ENCODE measurements around the gene MORF4L1. TPM values are rescaled to one million over a fixed set of nuclear protein-coding genes. Genes with fewer than 3 reads are reported as not detected.

Gene MORF4L1, protein sequence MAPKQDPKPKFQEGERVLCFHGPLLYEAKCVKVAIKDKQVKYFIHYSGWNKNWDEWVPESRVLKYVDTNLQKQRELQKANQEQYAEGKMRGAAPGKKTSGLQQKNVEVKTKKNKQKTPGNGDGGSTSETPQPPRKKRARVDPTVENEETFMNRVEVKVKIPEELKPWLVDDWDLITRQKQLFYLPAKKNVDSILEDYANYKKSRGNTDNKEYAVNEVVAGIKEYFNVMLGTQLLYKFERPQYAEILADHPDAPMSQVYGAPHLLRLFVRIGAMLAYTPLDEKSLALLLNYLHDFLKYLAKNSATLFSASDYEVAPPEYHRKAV
- 487 to 511 TPM (median 503 TPM) in 3 replicates for total RNA-seq (2021)
- Bru-seq, nascent RNA, result percentile 89 among the genes with signal in this experiment
- long read RNA-seq, experiment 1, transcript MORF4L1-201 (13 exons, 2,359 nt), result minor isoform, 67 of 2,777 reads
- long read RNA-seq, experiment 1, transcript MORF4L1-203 (12 exons, 1,880 nt), result major isoform, 2,507 of 2,777 reads
- long read RNA-seq, experiment 1, partial matches to known transcripts, result 95 of 2,777 reads
- long read RNA-seq, experiment 1, other reads (novel, unspliced or antisense), result 102 of 2,777 reads
- long read RNA-seq, experiment 2, transcript MORF4L1-201 (13 exons, 2,359 nt), result minor isoform, 7 of 662 reads
- long read RNA-seq, experiment 2, transcript MORF4L1-203 (12 exons, 1,880 nt), result major isoform, 413 of 662 reads
- long read RNA-seq, experiment 2, partial matches to known transcripts, result 160 of 662 reads
- long read RNA-seq, experiment 2, other reads (novel, unspliced or antisense), result 81 of 662 reads
- long read RNA-seq, experiment 3, transcript MORF4L1-215 (12 exons, 1,468 nt), result minor isoform, 5 of 3,271 reads
- long read RNA-seq, experiment 3, transcript MORF4L1-201 (13 exons, 2,359 nt), result minor isoform, 35 of 3,271 reads
- long read RNA-seq, experiment 3, transcript MORF4L1-203 (12 exons, 1,880 nt), result major isoform, 2,542 of 3,271 reads
- long read RNA-seq, experiment 3, partial matches to known transcripts, result 535 of 3,271 reads
- long read RNA-seq, experiment 3, other reads (novel, unspliced or antisense), result 150 of 3,271 reads

DNA sequence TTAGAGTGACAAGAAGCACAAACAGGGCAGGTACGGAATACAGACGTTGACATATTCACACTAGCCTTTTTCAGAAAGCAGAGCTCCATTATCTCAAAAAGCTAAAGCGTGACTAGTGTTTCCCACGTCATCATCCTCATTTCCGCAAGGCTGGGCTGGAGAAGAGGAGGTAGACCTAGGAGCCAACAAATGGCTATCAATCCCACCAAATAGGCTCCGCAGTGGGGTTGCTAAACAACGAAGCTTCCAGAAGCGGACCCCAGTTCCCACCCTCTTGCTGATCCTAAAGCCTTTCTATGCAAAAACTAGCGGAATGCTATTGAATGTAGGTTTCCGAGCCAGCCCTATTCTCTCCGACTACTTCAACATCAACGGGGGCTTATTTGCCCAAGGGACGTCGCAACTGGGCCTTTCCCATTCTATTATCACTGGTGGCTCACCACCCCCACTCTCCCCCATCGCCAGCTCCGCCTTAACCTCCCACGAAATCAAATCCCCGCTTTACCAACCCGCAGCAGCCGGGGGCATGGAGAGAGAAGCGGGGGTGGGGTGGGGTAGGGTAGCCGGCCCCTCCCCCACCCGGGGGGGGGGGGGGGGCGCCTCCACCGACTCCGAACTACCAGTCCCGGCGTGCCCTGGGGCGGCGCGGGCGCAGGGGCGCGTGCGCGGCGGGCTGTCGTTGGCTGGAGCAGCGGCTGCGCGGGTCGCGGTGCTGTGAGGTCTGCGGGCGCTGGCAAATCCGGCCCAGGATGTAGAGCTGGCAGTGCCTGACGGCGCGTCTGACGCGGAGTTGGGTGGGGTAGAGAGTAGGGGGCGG is at the start of gene MORF4L1:
MORF4L1 (plus strand) TSS at position 736 of the 817 bp plus-strand sequence. CDS start 128 bp downstream, outside the sequence.
- ATAC-seq, result peak; percentile 92
- no peaks in the 10 kb centered on the region for H3K27me3 Mint-ChIP-seq (ENCODE audit: low read depth)
- POLR2A ChIA-PET, result interaction anchor here (0.5 to 2.9 kb wide), 7 partner anchors 10 to 307 kb away, joined by 3 to 13 read pairs (median 5); partner anchors contain the start of gene CHRNA5
- H3K36me3 Mint-ChIP-seq, result peaks cover 9% of the 10 kb centered on the region
- H3K27ac Mint-ChIP-seq, result peak within 1 kb of the TSS; percentile 100
- CTCF ChIA-PET, result interaction anchor here (0.6 to 3.6 kb wide), 17 partner anchors 11 to 557 kb away, joined by 3 to 20 read pairs (median 3); partner anchors contain the start of genes ADAMTS7 and CHRNA3
- H3K4me3 Mint-ChIP-seq, result peak within 1 kb of the TSS; percentile 100
- peaks cover 37% of the 10 kb centered on the region for H3K4me1 Mint-ChIP-seq
- no peaks in the 10 kb centered on the region for H3K9me3 Mint-ChIP-seq
- peak; percentile 98 for DNase-seq (ENCODE audit: low spot score)
- TF ChIP-seq, protein P1, sequence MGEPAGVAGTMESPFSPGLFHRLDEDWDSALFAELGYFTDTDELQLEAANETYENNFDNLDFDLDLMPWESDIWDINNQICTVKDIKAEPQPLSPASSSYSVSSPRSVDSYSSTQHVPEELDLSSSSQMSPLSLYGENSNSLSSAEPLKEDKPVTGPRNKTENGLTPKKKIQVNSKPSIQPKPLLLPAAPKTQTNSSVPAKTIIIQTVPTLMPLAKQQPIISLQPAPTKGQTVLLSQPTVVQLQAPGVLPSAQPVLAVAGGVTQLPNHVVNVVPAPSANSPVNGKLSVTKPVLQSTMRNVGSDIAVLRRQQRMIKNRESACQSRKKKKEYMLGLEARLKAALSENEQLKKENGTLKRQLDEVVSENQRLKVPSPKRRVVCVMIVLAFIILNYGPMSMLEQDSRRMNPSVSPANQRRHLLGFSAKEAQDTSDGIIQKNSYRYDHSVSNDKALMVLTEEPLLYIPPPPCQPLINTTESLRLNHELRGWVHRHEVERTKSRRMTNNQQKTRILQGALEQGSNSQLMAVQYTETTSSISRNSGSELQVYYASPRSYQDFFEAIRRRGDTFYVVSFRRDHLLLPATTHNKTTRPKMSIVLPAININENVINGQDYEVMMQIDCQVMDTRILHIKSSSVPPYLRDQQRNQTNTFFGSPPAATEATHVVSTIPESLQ (CRISPR knock-in tag; IDR thresholded peaks at IDR 0.05), result no peak
- TF ChIP-seq, protein P2, sequence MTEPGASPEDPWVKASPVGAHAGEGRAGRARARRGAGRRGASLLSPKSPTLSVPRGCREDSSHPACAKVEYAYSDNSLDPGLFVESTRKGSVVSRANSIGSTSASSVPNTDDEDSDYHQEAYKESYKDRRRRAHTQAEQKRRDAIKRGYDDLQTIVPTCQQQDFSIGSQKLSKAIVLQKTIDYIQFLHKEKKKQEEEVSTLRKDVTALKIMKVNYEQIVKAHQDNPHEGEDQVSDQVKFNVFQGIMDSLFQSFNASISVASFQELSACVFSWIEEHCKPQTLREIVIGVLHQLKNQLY (CRISPR knock-in tag; IDR thresholded peaks at IDR 0.05), result no peak
- TF ChIP-seq, protein P3, sequence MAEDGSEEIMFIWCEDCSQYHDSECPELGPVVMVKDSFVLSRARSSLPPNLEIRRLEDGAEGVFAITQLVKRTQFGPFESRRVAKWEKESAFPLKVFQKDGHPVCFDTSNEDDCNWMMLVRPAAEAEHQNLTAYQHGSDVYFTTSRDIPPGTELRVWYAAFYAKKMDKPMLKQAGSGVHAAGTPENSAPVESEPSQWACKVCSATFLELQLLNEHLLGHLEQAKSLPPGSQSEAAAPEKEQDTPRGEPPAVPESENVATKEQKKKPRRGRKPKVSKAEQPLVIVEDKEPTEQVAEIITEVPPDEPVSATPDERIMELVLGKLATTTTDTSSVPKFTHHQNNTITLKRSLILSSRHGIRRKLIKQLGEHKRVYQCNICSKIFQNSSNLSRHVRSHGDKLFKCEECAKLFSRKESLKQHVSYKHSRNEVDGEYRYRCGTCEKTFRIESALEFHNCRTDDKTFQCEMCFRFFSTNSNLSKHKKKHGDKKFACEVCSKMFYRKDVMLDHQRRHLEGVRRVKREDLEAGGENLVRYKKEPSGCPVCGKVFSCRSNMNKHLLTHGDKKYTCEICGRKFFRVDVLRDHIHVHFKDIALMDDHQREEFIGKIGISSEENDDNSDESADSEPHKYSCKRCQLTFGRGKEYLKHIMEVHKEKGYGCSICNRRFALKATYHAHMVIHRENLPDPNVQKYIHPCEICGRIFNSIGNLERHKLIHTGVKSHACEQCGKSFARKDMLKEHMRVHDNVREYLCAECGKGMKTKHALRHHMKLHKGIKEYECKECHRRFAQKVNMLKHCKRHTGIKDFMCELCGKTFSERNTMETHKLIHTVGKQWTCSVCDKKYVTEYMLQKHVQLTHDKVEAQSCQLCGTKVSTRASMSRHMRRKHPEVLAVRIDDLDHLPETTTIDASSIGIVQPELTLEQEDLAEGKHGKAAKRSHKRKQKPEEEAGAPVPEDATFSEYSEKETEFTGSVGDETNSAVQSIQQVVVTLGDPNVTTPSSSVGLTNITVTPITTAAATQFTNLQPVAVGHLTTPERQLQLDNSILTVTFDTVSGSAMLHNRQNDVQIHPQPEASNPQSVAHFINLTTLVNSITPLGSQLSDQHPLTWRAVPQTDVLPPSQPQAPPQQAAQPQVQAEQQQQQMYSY (CRISPR knock-in tag; IDR thresholded peaks at IDR 0.05), result no peak
- TF ChIP-seq, protein P4, sequence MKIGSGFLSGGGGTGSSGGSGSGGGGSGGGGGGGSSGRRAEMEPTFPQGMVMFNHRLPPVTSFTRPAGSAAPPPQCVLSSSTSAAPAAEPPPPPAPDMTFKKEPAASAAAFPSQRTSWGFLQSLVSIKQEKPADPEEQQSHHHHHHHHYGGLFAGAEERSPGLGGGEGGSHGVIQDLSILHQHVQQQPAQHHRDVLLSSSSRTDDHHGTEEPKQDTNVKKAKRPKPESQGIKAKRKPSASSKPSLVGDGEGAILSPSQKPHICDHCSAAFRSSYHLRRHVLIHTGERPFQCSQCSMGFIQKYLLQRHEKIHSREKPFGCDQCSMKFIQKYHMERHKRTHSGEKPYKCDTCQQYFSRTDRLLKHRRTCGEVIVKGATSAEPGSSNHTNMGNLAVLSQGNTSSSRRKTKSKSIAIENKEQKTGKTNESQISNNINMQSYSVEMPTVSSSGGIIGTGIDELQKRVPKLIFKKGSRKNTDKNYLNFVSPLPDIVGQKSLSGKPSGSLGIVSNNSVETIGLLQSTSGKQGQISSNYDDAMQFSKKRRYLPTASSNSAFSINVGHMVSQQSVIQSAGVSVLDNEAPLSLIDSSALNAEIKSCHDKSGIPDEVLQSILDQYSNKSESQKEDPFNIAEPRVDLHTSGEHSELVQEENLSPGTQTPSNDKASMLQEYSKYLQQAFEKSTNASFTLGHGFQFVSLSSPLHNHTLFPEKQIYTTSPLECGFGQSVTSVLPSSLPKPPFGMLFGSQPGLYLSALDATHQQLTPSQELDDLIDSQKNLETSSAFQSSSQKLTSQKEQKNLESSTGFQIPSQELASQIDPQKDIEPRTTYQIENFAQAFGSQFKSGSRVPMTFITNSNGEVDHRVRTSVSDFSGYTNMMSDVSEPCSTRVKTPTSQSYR (CRISPR knock-in tag; IDR thresholded peaks at IDR 0.05), result 0 out of 2 replicates have a peak, but pooled peaks have one; percentile 19
- TF ChIP-seq, protein P5, sequence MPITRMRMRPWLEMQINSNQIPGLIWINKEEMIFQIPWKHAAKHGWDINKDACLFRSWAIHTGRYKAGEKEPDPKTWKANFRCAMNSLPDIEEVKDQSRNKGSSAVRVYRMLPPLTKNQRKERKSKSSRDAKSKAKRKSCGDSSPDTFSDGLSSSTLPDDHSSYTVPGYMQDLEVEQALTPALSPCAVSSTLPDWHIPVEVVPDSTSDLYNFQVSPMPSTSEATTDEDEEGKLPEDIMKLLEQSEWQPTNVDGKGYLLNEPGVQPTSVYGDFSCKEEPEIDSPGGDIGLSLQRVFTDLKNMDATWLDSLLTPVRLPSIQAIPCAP (CRISPR knock-in tag; IDR thresholded peaks at IDR 0.05), result no peak
- TF ChIP-seq KAT7 (CRISPR knock-in tag; IDR thresholded peaks at IDR 0.05; ENCODE audit: borderline replicate concordance) (no peak), SMAD3 (CRISPR knock-in tag; IDR thresholded peaks at IDR 0.05; ENCODE audit: borderline replicate concordance) (no peak), NFE2L1 (CRISPR knock-in tag; IDR thresholded peaks at IDR 0.05) (no peak), ZNF532 (CRISPR knock-in tag; IDR thresholded peaks at IDR 0.05; ENCODE audit: borderline replicate concordance) (no peak), RELA (CRISPR knock-in tag; IDR thresholded peaks at IDR 0.05; ENCODE audit: borderline replicate concordance) (no peak), ATF1 (CRISPR knock-in tag; IDR thresholded peaks at IDR 0.05) (peak; percentile 89; the same call in 1 of the 2 replicates)
- TF ChIP-seq, protein P6, sequence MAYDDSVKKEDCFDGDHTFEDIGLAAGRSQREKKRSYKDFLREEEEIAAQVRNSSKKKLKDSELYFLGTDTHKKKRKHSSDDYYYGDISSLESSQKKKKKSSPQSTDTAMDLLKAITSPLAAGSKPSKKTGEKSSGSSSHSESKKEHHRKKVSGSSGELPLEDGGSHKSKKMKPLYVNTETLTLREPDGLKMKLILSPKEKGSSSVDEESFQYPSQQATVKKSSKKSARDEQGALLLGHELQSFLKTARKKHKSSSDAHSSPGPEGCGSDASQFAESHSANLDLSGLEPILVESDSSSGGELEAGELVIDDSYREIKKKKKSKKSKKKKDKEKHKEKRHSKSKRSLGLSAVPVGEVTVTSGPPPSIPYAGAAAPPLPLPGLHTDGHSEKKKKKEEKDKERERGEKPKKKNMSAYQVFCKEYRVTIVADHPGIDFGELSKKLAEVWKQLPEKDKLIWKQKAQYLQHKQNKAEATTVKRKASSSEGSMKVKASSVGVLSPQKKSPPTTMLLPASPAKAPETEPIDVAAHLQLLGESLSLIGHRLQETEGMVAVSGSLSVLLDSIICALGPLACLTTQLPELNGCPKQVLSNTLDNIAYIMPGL (CRISPR knock-in tag; IDR thresholded peaks at IDR 0.05), result 0 out of 2 replicates have a peak, but pooled peaks have one; percentile 15
- TF ChIP-seq, protein P7, sequence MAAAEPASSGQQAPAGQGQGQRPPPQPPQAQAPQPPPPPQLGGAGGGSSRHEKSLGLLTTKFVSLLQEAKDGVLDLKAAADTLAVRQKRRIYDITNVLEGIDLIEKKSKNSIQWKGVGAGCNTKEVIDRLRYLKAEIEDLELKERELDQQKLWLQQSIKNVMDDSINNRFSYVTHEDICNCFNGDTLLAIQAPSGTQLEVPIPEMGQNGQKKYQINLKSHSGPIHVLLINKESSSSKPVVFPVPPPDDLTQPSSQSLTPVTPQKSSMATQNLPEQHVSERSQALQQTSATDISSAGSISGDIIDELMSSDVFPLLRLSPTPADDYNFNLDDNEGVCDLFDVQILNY (CRISPR knock-in tag; IDR thresholded peaks at IDR 0.05), result no peak
